ENCODE data around the gene NUP210L. TPM values are rescaled to one million over a fixed set of nuclear protein-coding genes. Genes with fewer than 3 reads are reported as not detected.

NUP210L gene
- total RNA-seq, 2 experiments from 2014 or later = 0.03 to 0.06 TPM

DNA sequence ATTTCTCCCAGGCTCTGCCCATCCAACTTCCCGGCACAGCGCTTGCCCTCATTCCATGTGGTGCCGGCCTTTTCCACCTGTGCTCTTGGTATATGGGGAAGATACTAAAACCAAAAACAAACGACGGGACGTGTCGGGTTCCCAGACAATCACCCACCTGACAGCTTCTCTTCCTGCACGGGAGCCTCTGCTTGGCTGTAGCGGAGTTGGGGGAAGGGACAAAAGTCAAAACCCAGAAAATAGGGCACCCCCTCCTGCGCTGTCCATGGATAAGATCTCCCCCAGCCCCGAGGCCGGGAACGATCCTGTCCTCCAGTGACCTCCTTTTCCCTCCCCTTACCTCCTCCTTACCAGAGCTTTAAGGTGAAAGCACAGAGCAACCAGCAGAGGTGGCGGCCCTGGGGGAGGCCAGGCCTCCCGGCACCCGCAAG lies 178.0 kb downstream of the NUP210L start:
- Histone ChIP-seq H2AFZ (ENCODE audit: low read length) (peak overlapping the region; percentile 83; the same call in 1 of the 2 replicates), H3K27ac (ENCODE audit: low read depth, low read length, poor library complexity, severe bottlenecking) (peak overlapping the region; percentile 58), H3K9me2 (ENCODE audit: insufficient read depth, low read length) (no peaks in the 10 kb centered on the region), H3K4me1 (ENCODE audit: insufficient read depth, low read length, poor library complexity, severe bottlenecking) (peaks cover 28% of the 10 kb centered on the region), H3K4me2 (ENCODE audit: low read length) (peak overlapping the region; percentile 82), H3K36me3 (ENCODE audit: insufficient read depth, low read length) (peaks cover 42% of the 10 kb centered on the region), H4K20me1 (ENCODE audit: insufficient read depth, low read length) (no peaks in the 10 kb centered on the region), H3K9me3 (ENCODE audit: low read length) (no peaks in the 10 kb centered on the region), H3K4me3 (ENCODE audit: low read depth, low read length, poor library complexity, severe bottlenecking) (peak overlapping the region; percentile 86), H3K79me2 (ENCODE audit: insufficient read depth, low read depth, low read length) (peaks cover 37% of the 10 kb centered on the region)
- intact Hi-C loops (cut with micrococcal nuclease; ENCODE audit: unreplicated experiment) = loop anchor here (1.0 to 2.0 kb wide), 2 partner anchors 10 to 54 kb away; partner anchors contain the start of genes CREB3L4 and GATAD2B
- BruUV-seq (replicated peaks) = no TSS peak
- TF ChIP-seq, protein P1, sequence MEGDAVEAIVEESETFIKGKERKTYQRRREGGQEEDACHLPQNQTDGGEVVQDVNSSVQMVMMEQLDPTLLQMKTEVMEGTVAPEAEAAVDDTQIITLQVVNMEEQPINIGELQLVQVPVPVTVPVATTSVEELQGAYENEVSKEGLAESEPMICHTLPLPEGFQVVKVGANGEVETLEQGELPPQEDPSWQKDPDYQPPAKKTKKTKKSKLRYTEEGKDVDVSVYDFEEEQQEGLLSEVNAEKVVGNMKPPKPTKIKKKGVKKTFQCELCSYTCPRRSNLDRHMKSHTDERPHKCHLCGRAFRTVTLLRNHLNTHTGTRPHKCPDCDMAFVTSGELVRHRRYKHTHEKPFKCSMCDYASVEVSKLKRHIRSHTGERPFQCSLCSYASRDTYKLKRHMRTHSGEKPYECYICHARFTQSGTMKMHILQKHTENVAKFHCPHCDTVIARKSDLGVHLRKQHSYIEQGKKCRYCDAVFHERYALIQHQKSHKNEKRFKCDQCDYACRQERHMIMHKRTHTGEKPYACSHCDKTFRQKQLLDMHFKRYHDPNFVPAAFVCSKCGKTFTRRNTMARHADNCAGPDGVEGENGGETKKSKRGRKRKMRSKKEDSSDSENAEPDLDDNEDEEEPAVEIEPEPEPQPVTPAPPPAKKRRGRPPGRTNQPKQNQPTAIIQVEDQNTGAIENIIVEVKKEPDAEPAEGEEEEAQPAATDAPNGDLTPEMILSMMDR (conservative IDR thresholded peaks at IDR 0.05; ENCODE audit: low read length) = no peak
- TF ChIP-seq EZH2phosphoT487 (IDR thresholded peaks at IDR 0.05; ENCODE audit: borderline replicate concordance, low read depth, low read length) = no peak
- DNase-seq (ENCODE audit: low spot score) = no peak
- ChIA-PET CTCF (ENCODE audit: unreplicated experiment) (interaction anchor here (1.6 kb wide), 1 partner anchor 14 kb away, joined by 4 read pairs; the partner anchor contains the start of gene SLC39A1), POLR2A (interaction anchor here (0.6 to 5.1 kb wide), 8 partner anchors 10 to 343 kb away, joined by 3 to 54 read pairs (median 6); partner anchors contain the start of genes CHTOP, CREB3L4, GATAD2B and SLC39A1)

DNA sequence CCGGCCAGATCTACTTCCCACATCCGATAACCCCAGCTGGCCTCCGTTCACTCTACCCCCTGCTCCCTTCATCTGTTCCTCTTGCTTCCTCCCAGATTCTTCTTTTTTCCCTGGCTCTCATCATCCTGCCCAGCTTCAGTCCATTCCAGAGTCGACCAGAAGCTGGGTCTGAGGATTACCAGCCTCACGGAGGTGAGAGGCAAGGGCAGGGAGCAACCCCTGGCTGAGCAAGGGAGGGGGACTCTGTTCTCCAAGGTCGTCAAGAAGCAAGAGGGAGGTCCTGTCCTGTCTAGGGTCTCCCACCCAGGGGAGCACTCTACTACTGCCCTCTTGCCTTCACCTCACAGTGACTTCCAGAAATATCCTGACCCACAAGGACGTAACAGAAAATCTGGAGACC lies 181.3 kb downstream of the NUP210L start:
- Histone ChIP-seq H3K9me2 (ENCODE audit: insufficient read depth, low read length) (no peaks in the 10 kb centered on the region), H3K4me2 (ENCODE audit: low read length) (no peak overlapping the region), H3K79me2 (ENCODE audit: insufficient read depth, low read depth, low read length) (peaks cover 32% of the 10 kb centered on the region), H2AFZ (ENCODE audit: low read length) (no peak overlapping the region), H3K4me3 (ENCODE audit: low read depth, low read length, poor library complexity, severe bottlenecking) (no peak overlapping the region), H3K27ac (ENCODE audit: low read depth, low read length, poor library complexity, severe bottlenecking) (no peak overlapping the region), H3K4me1 (ENCODE audit: insufficient read depth, low read length, poor library complexity, severe bottlenecking) (peaks cover 30% of the 10 kb centered on the region), H4K20me1 (ENCODE audit: insufficient read depth, low read length) (no peaks in the 10 kb centered on the region), H3K9me3 (ENCODE audit: low read length) (no peaks in the 10 kb centered on the region), H3K36me3 (ENCODE audit: insufficient read depth, low read length) (peaks cover 42% of the 10 kb centered on the region)
- BruUV-seq (replicated peaks) = no TSS peak
- DNase-seq (ENCODE audit: low spot score) = no peak
- intact Hi-C loops (cut with micrococcal nuclease; ENCODE audit: unreplicated experiment) = no loop called here
- ChIA-PET CTCF (ENCODE audit: unreplicated experiment) (no interaction called here), POLR2A (no interaction called here)
- TF ChIP-seq, protein P1 (conservative IDR thresholded peaks at IDR 0.05; ENCODE audit: low read length) = no peak
- TF ChIP-seq EZH2phosphoT487 (IDR thresholded peaks at IDR 0.05; ENCODE audit: borderline replicate concordance, low read depth, low read length) = no peak

DNA sequence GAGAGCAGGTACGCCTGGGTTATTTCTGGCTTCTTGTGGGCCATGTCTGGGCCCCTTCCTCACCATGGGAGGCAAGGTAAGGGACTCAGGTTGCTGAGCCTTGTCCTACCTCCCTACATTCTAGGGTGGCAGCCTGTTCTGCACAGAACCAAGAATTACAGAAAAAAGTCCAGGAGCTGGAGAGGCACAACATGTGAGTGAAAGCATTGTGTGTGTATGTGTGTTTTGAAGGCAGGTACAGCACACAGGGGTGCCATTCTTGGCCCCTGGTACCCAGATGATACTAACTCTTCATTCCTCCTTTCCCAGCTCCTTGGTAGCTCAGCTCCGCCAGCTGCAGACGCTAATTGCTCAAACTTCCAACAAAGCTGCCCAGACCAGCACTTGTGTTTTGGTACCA lies 181.8 kb downstream of the NUP210L start:
- H4K20me1 ChIP-seq (ENCODE audit: insufficient read depth, low read length) = no peaks in the 10 kb centered on the region
- no peak overlapping the region for H3K4me3 ChIP-seq (ENCODE audit: low read depth, low read length, poor library complexity, severe bottlenecking)
- no peak for DNase-seq (ENCODE audit: low spot score)
- H3K4me1 ChIP-seq (ENCODE audit: insufficient read depth, low read length, poor library complexity, severe bottlenecking) = peaks cover 32% of the 10 kb centered on the region
- ChIA-PET POLR2A (no interaction called here), CTCF (ENCODE audit: unreplicated experiment) (no interaction called here)
- no peaks in the 10 kb centered on the region for H3K9me2 ChIP-seq (ENCODE audit: insufficient read depth, low read length)
- H3K27ac ChIP-seq (ENCODE audit: low read depth, low read length, poor library complexity, severe bottlenecking) = no peak overlapping the region
- TF ChIP-seq, protein P1 (conservative IDR thresholded peaks at IDR 0.05; ENCODE audit: low read length) = no peak
- no peak for TF ChIP-seq EZH2phosphoT487 (IDR thresholded peaks at IDR 0.05; ENCODE audit: borderline replicate concordance, low read depth, low read length)
- H3K36me3 ChIP-seq (ENCODE audit: insufficient read depth, low read length) = peaks cover 42% of the 10 kb centered on the region
- H3K4me2 ChIP-seq (ENCODE audit: low read length) = no peak overlapping the region
- no peak overlapping the region for H2AFZ ChIP-seq (ENCODE audit: low read length)
- intact Hi-C loops (cut with micrococcal nuclease; ENCODE audit: unreplicated experiment) = no loop called here
- no peaks in the 10 kb centered on the region for H3K9me3 ChIP-seq (ENCODE audit: low read length)
- BruUV-seq (replicated peaks) = no TSS peak
- H3K79me2 ChIP-seq (ENCODE audit: insufficient read depth, low read depth, low read length) = peaks cover 31% of the 10 kb centered on the region
